Measurements from ENCODE around the gene CTDSPL2.
A peak's percentile ranks its signal among the peaks of the same experiment; 100 is the strongest.
"Not testable (repeated sequence)": the region's sequence is repeated elsewhere in the genome, so short reads cannot be mapped to it uniquely, and the experiment has no call there.

Gene CTDSPL2

DNA sequence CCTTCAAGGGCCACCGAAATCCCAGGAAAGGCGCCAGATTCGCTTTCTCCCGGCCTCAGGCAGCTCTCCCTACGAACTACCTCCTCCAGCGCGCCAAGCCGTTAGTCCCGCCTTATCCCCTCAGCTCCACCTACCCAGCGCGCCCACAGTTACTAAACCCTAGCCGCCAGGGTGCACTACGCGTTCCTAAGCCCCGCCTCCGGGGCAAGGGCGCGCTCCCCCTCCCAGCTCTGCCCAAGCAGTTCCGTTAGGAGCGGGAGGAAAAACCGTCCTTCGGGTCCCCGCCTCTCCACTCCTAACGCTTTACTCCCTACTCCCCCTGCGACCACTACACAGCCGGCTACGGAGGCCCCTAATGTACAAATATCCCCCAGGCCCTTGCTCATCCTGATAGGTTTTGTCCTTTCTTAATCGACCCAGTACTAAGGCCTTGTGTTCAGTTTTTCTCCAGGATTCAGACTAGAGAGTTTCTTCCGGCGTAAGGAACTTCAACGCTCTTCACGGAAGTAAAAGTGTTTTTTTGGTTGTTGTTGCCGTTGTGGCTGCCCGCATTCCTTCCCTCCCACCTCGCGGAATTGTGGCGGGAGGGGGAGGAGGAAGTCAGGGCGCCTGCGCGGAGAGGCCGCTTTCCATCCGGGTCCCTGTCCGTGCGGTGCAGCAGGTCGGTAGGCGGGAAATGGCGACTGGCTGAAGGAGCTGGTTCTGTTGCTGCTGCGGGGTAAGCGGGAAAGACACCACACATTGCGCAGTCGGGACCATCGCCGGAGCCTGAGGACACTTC lies at the start of gene CTDSPL2:
Gene CTDSPL2 (plus strand): TSS at position 655 of the 781 bp plus-strand sequence. CDS start 31,386 bp downstream, outside the sequence.
- DNase-seq, result peak; percentile 62

DNA sequence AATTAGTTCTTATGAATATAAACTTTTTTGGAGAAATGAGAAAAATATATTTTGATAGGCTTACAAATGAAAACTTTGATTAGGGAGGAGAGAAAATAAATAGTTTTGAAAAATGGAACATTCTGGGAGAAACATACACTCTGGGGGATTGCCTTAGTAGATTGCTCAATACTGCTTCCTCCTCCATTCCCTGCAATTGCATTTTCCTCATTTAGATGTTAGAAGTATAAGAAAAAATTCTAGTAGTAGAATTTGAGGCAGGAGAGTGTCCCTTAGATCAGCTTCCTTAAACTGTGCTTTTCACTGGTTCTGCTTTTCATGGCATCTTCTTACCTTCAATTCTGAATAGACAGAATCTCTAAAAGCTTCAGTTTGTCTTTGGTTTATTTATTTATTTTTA lies 46.2 kb upstream of the CTDSPL2 start:
- no peak for DNase-seq

DNA sequence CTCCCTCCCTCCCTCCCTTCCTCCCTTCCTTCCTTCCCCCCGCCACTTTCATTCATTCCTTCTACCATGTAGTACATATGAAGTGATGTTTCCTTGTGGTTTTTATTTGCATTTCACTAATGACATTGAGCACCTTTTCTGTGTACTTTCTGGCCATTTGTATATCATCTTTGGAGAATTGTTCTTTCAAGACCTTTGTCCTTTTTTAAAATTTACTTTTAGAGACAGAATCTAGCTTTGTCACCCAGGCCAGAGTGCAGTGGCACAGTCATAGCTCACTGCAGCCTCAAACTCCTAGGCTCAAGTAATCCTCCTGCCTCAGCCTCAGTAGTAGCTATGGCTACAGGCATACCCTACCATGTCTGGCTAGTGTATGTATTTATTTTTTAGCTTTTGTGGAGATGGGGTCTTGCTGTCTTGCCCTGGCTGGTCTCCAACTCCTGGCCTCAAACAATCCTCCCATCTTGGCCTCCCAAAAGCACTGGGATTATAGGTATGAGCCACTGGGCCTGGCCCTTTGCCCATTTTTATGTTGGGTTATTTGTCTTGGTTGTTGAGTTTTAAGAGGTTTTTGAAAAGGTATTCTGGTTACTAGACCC lies 42.0 kb upstream of the CTDSPL2 start:
- no peak for DNase-seq

DNA sequence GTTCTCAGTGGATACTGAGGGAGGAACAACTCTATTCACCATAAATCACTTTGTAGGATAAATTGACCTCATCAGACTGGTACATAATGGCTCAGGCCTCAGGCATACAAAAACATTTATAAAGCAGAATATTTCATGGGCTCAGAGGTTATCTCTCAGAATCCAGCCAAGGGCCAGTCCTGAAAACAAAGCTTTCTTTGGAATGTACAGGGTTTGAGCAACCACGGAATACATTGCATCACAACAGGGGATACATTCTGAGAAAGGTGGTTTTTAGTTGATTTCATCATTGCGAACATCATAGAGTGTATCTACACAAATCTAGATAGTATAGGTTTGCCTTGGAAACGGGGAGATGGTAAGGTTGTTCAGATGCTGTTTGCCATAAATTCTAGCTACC lies 33.4 kb upstream of the CTDSPL2 start:
- DNase-seq, result no peak

DNA sequence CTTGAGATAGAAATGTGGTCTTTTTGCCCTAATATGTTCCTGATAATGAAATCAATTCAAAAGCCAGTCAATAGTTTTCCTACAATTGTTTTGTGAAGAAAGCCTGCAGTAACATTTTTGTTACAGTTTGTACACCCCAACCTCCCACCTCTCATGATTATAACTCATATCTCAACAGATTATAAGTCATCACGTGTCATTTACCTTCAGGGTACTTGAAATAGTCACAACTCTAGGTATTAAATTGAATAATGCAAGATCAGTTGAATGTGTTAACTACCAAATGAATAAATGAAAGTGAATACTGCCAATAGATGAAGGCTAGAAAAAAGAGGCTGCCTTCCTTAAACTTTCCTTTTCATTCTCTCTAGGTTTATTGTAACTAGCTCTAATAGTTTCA lies 32.9 kb upstream of the CTDSPL2 start:
- no peak for DNase-seq

DNA sequence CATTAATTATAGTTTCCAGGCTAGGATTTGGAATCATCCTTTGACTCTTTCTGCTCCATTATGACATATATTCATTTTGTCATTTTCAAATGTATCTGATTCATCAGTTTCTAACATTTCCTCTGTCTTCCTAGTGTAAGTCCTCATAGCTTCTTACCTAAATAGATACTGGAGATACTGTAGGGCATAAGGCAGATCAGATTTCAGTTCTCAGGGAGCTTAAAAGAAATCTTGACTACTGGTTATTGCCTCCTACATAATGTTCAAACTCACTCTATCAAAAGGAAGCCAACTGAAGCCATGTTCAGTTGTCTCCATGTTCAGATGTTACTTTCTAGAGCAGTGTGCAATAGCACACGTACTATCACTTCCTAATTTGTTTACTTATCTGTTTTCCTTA lies 29.6 kb upstream of the CTDSPL2 start:
- DNase-seq, result no peak

DNA sequence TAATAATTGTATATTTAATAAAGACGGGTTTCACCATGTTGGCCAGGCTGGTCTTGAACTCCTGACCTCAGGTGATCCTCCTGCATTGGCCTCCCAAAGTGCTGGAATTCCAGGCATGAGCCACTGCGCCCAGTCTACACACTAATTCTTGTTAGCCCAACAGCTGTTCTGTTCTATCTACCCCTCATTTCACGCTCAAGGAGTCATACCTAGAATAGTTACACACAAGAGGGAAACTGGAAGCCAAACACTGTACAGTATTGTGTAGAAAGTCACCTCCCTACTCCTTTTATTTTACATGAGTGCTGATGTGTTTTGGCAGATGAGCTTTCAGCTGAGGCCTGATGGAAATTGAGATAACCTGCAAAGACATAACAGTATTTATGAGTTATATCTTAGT lies 13.4 kb upstream of the CTDSPL2 start:
- DNase-seq, result no peak

DNA sequence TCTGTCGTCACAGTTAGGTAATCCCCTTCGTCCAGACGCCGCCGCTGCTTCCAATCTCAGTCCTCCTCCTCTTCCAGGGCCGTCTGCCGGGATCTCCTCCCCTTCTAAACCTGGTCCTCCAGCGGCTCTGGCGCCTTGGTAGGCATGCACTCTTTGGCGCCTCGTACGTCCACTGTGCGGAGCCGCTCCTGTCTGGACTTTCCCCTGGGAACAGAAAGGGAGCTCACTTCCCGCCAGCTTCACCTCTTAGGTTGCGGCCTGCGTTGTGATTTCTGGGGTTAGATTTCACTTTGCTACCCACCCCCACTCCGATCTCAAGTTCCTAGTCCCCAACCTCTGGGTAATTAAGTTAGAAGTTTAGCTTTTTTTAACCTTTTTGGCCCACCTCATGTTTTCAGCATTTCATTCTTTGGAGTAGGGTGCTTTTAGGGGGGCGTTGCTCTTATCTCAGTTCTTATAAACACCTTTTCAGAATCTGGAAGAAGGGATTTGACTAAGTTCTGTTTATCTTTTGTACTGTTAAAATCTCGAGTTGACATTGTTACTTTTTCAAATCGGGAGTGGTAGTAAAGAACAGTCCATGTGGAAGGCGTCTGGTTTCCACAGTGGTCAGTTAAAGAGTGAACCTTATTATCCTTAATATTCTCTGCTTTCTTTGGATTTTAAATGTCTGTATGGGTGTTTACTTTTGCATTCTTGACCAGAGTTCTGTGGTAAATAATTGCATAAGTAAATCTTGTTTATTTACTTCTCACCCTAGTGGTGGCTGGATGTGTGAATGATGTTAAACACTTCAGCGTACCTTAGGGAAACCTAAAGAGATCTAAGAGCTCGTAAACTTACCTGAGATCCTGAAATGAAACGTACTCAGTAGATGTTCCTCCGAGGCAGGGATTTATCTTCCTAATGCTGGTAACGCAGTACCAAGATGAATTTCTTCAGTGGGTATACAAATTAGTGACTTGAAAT lies 611 bp downstream of the CTDSPL2 start:
- DNase-seq, result no peak

DNA sequence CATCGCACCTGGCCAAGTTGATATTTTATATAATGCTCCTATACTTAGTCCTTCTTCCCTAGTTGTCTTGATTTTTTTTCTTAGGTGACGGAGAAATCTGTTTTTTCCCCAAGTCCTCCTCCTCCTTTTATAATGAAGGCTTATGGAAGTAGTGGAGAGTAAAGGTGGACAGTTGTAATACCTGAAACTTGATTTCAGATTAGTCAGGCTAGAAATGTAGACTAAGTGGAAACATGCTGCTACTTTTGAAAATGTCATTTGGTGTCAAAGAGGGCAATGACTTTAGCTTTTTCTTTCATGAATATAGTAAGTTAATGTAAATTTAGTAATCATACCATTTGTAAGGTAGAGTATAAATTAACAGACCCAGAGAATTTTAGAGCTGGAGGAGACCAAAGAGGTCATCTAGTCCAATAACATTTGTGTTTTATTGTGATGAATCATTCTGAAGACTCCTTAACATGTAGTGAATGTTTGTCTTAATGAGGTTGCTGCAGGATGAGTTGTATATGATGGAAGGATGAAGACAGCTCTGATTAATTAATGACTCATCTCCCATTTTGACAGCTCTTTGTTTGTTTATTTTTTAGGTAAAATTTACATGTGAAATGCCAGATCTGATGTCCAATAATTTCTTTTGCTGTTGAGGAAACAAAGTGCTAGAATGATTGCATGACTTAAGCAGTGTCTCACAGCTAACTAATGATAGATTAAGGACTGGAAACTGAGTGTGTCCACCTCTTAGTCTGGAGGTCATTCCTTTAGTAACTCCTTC lies 8.7 kb downstream of the CTDSPL2 start:
- no peak for DNase-seq

DNA sequence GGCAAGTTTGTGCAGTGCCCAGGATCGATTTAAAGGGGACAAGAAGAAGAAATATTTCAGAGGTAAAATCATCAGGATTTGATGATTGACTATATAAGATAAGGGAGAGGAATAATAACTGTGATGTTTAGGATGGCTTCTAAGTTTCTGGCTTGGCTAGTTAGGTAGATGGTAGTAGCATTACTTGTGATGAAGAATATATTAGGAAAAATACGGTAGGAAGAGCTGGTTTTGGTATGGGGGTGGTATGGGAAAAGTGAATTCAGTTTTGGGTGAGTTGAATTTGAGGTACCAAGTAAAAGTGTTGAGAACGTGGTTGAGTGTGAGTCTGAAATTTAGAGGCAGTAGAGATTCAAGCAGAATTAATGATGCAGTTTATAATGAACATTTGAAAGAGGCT lies 11.0 kb downstream of the CTDSPL2 start:
- no peak for DNase-seq

DNA sequence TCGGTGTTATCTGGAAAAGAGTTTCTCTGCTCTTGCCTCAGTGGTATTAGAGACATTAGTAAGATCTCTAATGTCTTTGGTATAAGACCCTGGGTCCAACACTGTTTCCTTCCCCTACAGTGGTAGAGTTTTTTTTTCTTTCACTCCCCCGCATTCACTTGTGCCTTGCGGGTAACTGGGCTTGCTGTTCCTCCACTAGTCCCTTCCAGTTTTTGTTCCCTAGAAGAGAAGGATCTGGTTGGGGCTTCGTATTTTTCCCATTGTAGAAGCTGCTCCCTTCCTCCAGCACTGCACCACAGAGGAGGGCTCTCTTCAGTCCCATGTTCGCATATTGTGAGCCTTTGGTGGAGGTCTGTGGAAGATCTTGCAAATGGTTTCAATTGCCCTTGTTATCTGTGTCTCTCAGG lies 13.7 kb downstream of the CTDSPL2 start:
- no peak for DNase-seq

DNA sequence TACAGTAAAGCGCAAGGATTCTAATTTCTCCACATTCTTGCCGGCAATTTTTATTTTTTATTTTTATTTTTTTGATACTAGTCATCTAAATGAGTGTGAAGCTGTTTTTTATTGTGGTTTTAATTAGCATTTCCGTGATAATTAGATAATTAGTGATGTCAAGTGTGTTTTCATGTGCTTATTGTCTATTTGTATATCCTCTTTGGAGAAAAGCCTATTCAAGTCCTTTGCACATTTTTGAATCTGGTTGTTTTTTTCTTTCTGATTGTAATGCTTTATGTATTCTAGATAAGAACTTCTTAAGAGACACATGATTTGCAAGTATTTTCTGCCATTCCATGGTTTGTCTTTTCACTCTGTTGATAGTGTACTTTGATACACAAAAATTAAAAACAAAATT lies 16.1 kb downstream of the CTDSPL2 start:
- no peak for DNase-seq

DNA sequence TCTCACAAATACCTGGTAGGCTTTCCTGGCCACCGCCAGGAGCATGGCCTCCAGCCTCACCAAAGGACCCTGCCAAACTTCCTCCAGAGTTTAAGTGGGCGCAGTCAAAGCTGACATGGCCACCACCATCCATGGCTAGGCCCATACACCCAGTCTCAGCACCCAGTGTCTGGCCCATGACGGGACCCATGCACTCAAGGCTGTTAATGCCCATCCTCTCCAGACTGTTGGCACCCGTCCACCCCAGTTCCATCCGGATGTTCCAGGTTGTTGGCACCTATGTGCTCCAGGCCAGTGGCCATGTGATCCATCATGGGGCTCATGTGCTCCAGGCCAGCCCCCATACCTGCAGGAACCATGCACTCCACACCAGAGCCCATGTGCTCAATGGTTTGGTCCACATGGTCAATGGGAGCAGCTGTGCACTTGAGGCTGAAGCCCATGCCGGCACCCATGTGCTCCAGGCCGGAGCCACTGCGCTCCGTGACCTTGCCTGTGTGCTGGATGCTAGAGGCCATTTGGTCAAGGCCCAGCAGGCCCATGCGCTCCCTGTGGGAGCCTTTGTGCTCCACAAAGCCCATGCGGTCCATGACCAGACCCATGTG lies 20.4 kb downstream of the CTDSPL2 start:
- DNase-seq, result no peak

DNA sequence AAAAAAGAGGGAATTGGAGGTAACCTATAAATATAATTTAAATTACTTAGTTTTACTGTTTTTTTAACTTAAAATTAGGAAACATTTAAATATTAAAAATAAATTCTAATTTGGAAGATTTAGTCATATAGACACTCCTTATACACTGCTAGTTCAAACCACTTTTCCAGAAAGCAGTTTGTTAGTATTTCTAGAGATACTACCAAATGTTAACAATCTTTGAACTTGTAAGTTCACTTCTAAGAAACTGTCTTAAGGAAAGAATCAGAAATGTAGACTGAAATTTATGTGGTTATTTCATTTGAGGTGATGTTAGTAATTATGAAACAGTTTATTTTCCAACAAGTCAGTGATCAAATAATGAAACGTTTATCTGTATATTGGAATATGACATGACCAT lies 22.7 kb downstream of the CTDSPL2 start:
- DNase-seq, result no peak

DNA sequence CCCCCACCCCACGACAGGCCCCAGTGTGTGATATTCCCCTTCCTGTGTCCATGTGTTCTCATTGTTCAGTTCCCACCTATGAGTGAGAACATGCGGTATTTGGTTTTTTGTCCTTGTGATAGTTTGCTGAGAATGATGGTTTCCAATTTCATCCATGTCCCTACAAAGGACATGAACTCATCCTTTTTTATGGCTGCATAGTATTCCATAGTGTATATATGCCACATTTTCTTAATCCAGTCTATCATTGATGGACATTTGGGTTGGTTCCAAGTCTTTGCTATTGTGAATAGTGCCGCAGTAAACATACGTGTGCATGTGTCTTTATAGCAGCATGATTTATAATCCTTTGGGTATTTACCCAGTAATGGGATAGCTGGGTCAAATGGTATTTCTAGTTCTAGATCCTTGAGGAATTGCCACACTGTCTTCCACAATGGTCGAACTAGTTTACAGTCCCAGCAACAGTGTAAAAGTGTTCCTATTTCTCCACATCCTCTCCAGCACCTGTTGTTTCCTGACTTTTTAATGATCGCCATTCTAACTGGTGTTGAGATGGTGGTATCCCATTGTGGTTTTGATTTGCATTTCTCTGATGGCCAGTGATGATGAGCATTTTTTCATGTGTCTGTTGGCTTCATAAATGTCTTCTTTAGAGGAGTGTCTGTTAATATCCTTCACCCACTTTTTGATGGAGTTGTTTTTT lies 26.3 kb downstream of the CTDSPL2 start:
- not testable (repeated sequence) for DNase-seq

DNA sequence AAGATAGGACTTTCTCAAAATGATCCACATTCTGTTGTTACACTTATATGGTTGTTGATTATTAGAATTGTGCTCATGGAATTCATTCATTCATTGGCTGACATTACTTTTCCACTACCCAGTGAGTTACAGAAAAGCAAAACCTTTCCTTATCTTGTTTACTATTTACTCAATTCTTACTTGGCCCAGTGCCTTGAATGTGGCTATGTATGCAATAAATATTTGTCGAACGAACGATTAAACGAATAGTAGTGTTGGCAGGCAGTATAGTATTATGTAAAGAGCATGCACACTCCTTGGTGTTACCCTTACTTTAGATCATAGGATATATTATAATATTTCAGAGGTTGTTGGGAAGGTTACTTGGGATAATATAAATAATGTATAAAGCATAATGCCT lies 31.0 kb downstream of the CTDSPL2 start:
- DNase-seq, result no peak

DNA sequence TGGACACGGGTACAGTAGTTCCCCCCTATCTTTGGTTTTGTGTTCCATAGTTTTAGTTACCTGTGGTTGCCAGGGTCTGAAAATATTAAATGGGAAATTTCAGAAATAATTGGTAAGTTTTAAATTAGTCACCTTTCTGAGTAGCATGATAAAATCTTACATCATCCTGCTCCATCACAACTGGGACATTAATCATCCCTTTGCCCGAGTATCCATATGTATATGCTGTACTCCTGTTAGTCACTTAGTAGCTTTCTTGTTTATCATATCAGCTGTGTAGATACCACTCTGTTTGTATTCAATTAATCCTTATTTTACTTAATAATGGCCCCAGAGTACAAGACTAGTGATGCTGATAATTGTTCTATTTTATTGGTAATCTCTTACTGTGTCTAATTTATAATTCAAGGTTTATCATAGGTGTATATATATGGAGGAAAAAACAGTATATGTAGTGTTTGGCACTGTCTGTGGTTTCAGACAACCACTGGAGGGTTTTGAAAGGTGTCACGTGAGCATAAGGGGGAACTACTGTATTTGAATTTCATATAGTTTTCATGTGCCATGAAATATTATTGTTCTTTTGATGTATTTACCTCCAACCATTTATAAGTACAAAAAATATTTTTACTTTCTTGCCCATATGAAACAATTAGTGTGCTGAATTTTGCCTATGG lies 41.4 kb downstream of the CTDSPL2 start:
- no peak for DNase-seq

DNA sequence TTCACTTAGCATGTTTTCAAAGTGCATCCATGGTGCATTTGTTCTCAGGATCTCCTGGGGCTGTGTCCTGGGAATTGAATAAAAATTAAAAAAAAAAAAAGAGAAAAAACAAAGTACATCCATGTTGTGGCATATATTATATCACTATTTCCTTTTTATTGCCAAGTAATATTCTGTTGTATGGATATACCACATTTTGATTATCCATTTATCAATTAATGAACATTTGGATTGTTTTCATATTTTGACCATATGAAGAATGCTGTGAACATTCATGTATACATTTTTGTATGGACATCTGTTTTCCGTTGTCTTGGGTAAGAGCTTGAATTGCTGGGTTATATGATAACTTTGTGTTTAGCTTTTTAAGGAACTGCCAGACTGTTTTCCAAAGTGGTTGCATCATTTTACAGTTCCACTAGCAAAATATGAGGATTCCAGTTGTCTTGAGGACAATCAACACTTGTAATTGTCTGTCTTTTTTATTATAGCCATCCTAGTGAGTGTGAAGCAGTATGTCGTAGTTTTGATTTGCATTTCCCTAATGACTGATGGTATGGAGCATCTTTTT lies 44.5 kb downstream of the CTDSPL2 start:
- DNase-seq, result no peak

DNA sequence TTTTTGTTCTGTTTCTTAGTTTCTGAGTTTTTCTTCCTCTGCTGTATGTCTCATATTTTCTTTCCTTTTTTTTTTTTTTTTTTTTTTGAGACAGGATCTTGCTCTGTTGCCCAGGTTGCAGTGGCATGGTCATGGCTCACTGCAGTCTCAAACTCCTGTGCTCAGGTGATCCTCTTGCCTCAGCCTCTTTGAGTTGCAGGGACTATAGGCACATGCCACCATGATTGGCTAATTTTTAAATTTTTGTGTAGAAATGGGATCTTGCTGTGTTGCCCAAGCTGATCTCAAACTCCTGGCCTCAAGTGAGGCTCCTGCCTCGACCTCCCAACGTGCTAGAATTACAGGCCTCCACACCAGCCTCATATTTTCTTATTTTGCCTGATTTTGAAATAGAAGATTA lies 51.9 kb downstream of the CTDSPL2 start:
- DNase-seq, result no peak

DNA sequence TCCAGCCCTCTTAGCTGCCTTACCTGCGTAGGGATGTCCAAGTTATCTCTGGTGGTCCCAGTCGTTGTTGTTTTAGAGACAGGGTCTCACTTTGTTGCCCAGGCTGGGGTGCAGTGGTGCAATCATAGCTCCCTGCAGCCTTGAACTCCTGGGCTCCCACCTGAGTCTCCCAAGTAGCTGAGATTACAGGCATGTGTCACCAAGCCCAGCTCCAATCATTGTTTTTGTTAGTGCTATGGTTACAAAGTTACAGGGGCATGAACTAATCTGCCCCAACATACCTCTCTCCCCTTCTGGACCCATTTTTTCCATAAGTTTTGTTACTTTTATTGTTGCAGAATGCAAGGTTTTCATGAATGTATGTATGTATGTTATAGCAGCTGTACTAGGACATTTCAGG lies 54.7 kb downstream of the CTDSPL2 start:
- DNase-seq, result no peak

DNA sequence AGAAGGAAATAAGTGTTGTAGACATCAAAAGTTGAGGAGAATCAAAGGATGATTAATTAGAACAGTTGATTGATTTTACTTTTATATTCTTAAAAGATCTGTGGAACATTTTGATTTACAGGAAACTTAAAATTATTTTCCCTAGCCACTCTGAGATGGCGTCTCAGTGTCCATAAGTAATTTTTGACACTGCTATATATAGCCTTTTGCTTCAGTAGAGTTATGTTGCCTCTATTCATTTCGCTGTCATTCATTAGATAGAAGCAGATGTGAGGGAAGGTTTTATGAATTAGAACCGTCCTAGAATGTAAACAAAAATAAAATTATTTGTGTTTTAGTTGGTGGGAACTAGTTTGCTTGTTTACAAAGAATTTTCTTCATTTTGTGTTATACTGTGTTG lies 58.5 kb downstream of the CTDSPL2 start:
- DNase-seq, result no peak

Measured in cortex of kidney (tissue), 1 donor.